HG03139 (cell line): Measurements from ENCODE around the gene CDYL2.

Experiments
- ATAC-seq: cut with Tn5 transposase; IDR thresholded peaks from one replicate; pipeline ENCODE4 v1.9.1; 2021; ENCODE audit not compliant: unreplicated experiment

CDYL2 gene

GRCh38 chr16:80604600-80605355 is 199.6 kb downstream of the CDYL2 start:
- ATAC-seq: no peak

GRCh38 chr16:80602894-80603293 is 201.5 kb downstream of the CDYL2 start:
- ATAC-seq: no peak

- no peak for ATAC-seq
Measured at GRCh38 chr16:80601182-80601581, 203.2 kb downstream of the CDYL2 start.

DNA sequence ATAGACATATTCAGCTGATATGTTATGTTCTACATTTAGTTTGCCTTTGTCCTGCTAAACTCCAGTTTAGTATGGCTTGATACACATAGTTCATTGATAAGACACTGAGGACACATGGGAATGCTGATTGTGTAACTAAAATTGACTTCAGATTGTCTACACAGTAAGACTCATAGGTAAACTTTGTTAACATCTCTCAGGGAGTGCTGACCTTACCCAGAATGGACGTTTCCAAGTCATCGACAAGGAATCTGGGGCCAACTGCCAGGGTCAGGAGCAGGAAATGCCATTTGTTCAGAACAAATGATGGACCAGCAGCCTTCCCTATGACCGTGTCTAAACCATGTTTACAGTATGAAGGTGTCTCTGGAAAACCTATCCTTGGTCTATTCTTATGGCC is 204.9 kb downstream of the CDYL2 start:
- ATAC-seq: no peak

DNA sequence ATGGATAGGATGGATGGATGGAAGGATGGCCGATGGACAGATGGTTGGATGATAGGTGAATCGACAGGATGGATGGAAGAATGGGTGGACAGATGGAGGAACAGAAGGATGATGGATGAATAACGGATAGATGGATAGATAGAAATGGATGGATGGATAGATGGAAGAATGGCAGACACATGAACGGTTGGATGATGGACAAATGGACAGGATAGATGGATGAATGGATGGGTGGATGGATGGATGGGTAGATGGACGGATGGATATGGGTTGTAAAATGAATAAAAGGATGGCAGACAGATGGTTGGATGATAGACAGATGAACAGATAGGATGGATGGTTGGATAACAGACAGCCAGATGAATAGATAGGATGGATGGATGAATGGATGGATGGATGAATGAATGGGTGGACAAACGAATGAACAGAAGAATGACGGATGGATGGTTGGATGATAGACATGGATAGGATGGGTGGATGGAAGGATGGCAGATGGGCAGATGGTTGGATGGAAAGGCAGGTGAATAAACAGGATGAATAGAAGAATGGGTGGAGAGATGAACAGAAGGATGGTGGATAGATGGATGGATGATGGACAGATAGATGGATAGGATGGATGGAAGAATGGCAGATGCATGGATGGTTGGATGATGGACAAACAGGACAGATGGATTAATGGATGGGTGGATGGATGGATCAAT is 207.7 kb downstream of the CDYL2 start:
- no peak for ATAC-seq

DNA sequence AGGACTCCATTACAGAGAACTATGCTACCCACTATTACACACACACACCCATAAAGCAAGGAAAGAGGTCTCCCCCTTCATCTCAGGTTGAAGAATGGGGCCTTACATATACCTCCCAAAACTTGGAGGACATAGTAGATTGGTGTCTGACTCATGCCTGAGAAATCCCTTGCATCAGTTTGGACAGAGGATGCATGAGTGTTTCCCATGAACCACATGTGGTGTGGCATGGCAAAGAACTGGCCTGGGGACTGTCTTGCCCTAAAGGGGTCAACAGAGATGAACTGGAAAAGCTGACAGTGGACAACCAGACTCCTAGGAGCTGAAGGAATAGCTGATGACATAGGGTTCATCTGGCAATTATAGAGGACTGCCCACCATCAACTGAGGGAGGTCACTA is 209.6 kb downstream of the CDYL2 start:
- no peak for ATAC-seq

DNA sequence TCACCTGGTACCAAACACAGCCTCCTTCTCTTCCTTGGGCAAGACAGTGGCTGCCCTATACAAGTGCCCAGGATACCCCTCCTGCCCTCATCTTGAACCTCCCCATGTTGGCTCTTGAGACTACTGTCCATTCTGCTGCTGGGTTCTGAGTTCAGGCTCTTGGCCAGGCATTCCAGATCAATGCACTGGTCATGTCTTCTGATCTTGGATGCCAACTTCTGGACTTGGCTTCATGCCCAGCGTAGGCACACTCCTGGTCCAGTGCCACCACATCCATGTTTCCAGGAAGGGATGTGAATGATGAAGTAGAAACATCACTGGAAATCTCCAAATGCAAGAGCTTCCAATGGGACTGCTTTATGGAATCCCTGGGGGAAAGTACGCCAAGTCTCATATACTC is 212.1 kb downstream of the CDYL2 start:
- ATAC-seq: no peak

DNA sequence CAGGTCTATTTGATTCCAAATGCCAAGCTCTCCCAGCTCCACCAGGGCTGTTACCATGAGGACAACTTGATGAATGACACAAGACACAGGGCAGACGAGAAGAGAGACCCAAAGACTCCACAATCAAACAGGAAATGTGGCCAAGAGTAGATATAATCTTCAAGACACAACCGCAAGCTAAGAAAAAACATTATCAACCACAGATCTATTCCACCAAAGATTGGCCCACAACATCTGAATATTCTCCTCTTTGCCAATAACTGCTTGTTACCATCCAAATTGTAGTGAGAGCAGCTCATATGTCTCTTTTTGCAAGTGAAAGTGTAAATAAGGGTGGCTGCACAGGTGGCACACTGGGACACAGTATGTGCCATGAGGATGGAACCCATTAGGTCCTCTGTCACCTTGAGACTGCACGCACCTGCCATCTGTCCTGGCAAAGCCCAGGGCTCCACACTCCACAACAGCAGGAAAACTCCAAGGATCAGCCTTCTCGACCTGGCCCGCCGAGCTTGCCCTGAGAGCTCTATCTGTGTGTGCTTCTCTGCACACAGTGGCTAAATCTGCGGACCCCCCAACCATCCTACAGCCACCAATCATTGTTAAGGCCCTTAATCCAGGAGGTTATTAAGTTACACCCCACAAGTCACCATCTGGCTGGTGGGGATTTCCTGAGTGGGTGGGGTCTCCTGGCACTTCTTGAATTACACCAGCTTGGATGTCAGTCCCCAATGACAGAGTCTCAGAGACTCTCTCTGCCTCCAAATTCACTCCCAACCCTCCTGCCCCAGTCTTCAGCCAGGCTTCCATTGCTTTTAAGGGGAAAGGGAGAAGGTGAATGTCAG is 213.1 kb downstream of the CDYL2 start:
- ATAC-seq: no peak

- ATAC-seq: no peak
Measured at GRCh38 chr16:80587071-80587470, 217.3 kb downstream of the CDYL2 start.

GRCh38 chr16:80586476-80586875 is 217.9 kb downstream of the CDYL2 start:
- ATAC-seq: no peak

DNA sequence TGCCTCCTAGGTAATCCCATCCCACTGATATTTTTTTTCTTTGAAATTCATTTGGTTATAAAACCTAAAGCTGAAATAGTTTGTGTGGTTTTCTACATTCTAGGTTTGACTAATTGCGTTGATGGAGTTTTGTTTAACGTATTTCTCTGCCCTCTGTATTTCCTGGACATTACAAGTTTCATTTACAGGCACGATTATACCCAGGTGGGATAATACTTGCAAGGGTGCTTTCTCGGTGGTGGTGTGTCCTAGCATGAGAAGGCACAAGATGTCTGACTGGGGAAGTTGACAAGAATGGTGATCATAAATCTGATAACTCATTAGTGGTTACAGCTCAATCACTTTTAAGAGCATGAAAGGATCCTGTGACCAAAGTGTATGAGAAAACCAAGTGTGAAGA is 218.6 kb downstream of the CDYL2 start:
- no peak for ATAC-seq

DNA sequence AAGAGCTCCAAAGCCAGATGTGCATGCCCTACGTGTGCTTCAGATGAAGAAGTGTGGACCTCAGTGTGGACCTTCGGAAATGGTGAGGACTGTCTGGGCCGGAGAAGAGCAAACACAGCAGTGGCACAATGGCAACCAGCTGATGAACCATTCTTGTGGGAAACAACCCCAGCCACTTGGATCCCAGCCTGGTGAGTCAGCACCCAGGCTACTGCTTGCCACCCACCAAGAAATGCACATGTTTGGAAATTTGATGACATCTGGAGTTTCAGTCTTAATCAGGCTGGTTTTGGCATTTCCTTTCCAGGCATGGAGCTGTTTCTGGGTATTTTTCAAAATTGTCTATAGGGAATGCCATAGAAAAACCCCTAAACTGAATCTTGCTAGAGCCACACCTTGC is 220.9 kb downstream of the CDYL2 start:
- no peak for ATAC-seq

GRCh38 chr16:80580109-80580832 is 224.1 kb downstream of the CDYL2 start:
- ATAC-seq: peak; percentile 85

DNA sequence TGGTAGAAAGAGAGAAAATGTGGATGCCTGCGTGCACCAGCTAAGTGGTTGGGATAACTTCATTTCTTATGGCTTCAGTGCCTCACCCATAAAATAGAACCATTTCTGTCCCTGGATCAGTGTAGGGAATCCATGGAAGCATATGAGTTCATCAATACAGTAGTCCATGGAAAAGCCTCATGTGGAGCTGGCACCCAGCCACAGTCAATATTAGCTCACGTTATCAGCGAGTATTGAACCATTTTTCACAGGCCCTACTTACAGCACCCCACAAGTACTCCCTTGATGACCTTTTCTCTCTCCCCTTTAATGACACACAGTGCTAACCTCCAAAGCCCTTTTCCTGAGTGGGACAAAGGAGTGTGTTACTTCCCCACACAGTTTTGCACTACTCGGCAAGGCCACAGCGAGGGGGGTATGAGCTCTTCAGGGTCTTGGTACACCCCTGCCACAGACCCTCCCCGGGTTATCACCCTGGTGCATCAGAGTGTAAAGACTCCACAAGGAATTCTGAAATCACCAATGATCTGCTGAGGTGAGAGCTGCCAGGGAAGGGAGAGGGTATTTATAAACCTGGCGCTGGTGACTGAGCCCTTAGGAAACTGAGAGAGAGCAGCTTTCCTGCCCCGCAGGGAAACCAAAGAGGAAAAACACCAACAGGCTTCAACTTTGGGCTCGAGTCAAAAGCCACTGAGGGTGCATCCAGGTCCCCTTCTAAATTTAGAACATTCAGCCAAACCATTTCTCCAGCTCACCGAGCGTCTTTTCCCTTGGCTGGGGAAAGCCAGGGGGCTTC is 226.7 kb downstream of the CDYL2 start:
- no peak for ATAC-seq

DNA sequence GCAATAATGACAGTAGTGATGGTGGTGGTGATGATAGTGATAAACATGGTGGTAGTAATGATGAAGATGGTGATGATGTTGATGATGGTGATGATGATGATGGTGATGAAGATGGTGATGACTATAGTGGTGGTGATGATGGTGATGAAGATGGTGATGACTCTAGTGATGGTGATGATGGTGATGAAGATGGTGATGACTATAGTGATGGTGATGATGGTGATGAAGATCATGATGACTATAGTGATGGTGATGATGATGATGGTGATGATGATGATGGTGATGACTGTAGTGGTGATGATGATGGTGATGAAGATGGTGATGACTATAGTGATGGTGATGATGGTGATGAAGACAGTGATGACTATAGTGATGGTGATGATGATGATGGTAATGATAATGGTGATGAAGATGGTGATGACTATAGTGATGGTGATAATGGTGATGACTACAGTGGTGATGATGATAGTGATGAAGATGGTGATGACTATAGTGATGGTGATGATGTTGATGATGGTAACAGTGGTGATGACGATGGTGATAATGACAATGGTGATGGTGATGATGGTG is 228.0 kb downstream of the CDYL2 start:
- ATAC-seq: no peak

- no peak for ATAC-seq
Measured at GRCh38 chr16:80573700-80574120, 230.7 kb downstream of the CDYL2 start.

GRCh38 chr16:80570106-80570478 is 234.3 kb downstream of the CDYL2 start:
- no peak for ATAC-seq

DNA sequence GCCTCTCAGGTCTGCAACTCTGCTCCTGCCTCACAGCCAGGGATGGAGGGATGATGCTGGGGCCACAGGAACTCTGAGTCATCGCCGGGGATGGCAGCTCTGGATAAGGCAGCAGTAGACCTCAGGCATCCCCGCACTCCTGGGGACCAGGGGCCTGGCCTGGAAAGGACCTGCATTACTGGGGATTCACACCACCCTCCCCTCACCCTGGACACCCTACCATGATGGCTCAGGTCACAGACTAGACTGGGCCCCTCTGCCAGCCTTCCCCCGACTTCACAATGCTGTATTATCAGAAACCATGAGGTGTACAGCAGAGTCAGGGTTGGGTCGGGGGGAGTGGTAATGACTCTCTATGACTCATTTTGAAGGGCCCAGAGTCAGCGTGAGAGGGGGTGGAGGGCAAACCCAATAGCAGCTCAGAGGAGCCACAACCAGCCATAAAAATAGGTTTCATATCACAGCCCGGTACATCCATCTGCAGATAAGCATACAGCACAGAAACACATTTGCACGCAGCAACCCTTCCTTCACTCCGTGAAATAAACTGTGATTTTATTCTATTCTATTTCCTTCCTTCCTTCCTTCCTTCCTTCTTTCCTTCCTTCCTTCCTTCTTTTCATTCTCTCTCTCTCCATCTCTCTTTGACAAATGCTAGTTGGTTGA is 234.8 kb downstream of the CDYL2 start:
- no peak for ATAC-seq

GRCh38 chr16:80564394-80564793 is 240.0 kb downstream of the CDYL2 start:
- ATAC-seq: no peak
